ENCODE results near the gene ELP5.

- TF ChIP-seq ZNF777 (tag by site-specific recombination; IDR thresholded peaks at IDR 0.05; ENCODE audit: borderline replicate concordance) (no peak), ZNF707 (tag by site-specific recombination; IDR thresholded peaks at IDR 0.05) (no peak), CTCF (tag by site-specific recombination; IDR thresholded peaks at IDR 0.05) (no peak), ZNF121 (tag by site-specific recombination; IDR thresholded peaks at IDR 0.05) (no peak), ZNF174 (tag by site-specific recombination; IDR thresholded peaks at IDR 0.05) (no peak), ZNF280C (tag by site-specific recombination; IDR thresholded peaks at IDR 0.05) (no peak), ZNF138 (tag by site-specific recombination; IDR thresholded peaks at IDR 0.05; ENCODE audit: borderline replicate concordance) (no peak), ZNF311 (tag by site-specific recombination; IDR thresholded peaks at IDR 0.05; ENCODE audit: borderline replicate concordance) (no peak), ZNF292 (tag by site-specific recombination; IDR thresholded peaks at IDR 0.05; ENCODE audit: borderline replicate concordance, low read depth) (no peak), ZBTB49 (tag by site-specific recombination; IDR thresholded peaks at IDR 0.05; ENCODE audit: low read depth) (no peak)
Observed at GRCh38 chr17:7240375-7240774, 11.6 kb upstream of the ELP5 start.
